PC-3 (cell line): ENCODE measurements around the gene ZNF584. TPM values are rescaled to one million over a fixed set of nuclear protein-coding genes. Genes with fewer than 3 reads are reported as not detected.

ENCODE experiments used
- ATAC-seq: fragments of 200-7000 bp; cut with Tn5 transposase; 2 replicates; pipeline ENCODE4 v1.9.1; 2020; ENCODE audit warnings: mild to moderate bottlenecking, moderate library complexity
- BruUV-seq: library from RNA; stranded (reverse); fragments of 400-500 nt; replicated peaks from 2 replicates; lab custom pipeline; 2021; lab: Mats Ljungman, UMichigan
- CTCF ChIA-PET: fragments of 300-600 bp; sonication (Branson Sonifier 250); formaldehyde crosslinking; loops from one replicate; lab custom pipeline; 2022; ENCODE audit warnings: antibody characterized with exemption; lab: Charles Lee
- POLR2A ChIA-PET: fragments of 300-600 bp; sonication (Branson Sonifier 250); formaldehyde crosslinking; loops from one replicate; lab custom pipeline; 2022; ENCODE audit warnings: antibody characterized with exemption; ENCODE audit not compliant: unreplicated experiment; lab: Charles Lee
- DNase-seq: peaks from one replicate; pipeline ENCODE4 v3.0.0-alpha.2; 2015
- H2AFZ ChIP-seq: fragments of 300-600 bp; sonication (generic); 2 replicates; pipeline ENCODE4 v1.6.0; 2016; ENCODE audit warnings: antibody characterized with exemption, low read length
- H3F3A ChIP-seq: fragments of 300-600 bp; sonication (generic); one replicate; pipeline ENCODE4 v1.6.0; 2017; ENCODE audit warnings: antibody characterized with exemption, low read length, control low read depth, mild to moderate bottlenecking; ENCODE audit not compliant: unreplicated experiment
- H3K27ac ChIP-seq: fragments of 300-600 bp; sonication (generic); 2 replicates; pipeline ENCODE4 v1.5.1; 2016; ENCODE audit warnings: mild to moderate bottlenecking, low read length
- H3K27me3 ChIP-seq: fragments of 300-600 bp; sonication (generic); 2 replicates; pipeline ENCODE4 v1.6.1; 2016; ENCODE audit warnings: low read length, mixed read lengths
- H3K36me3 ChIP-seq: fragments of 300-600 bp; sonication (generic); 2 replicates; pipeline ENCODE4 v1.6.1; 2016; ENCODE audit warnings: low read depth, mixed run types, low read length, mixed read lengths
- H3K4me1 ChIP-seq: fragments of 300-600 bp; sonication (generic); 2 replicates; pipeline ENCODE4 v1.5.1; 2016; ENCODE audit warnings: low read length; ENCODE audit not compliant: insufficient read depth
- H3K4me2 ChIP-seq: fragments of 300-600 bp; sonication (generic); 2 replicates; pipeline ENCODE4 v1.6.0; 2016; ENCODE audit warnings: low read length
- H3K4me3 ChIP-seq: fragments of 300-600 bp; sonication (generic); 2 replicates; pipeline ENCODE4 v1.5.1; 2016; ENCODE audit warnings: mild to moderate bottlenecking, low read length, mixed read lengths
- H3K79me2 ChIP-seq: fragments of 300-600 bp; sonication (generic); 2 replicates; pipeline ENCODE4 v1.6.1; 2017; ENCODE audit warnings: low read length, mixed read lengths
- H3K9ac ChIP-seq: fragments of 300-600 bp; sonication (generic); 2 replicates; pipeline ENCODE4 v1.6.0; 2016; ENCODE audit warnings: mild to moderate bottlenecking, low read length
- H3K9me2 ChIP-seq: fragments of 300-600 bp; sonication (generic); replicated peaks from 2 replicates; pipeline ENCODE4 v1.6.1; 2016; ENCODE audit warnings: mixed run types, low read length, mixed read lengths
- H3K9me3 ChIP-seq: fragments of 300-600 bp; sonication (generic); 2 replicates; pipeline ENCODE4 v1.6.1; 2016; ENCODE audit warnings: low read length, mixed read lengths
- H4K20me1 ChIP-seq: fragments of 300-600 bp; sonication (generic); 2 replicates; pipeline ENCODE4 v1.6.1; 2016; ENCODE audit warnings: low read length, mixed read lengths
- CTCF ChIP-seq: fragments of 300-600 bp; sonication (generic); conservative IDR thresholded peaks from 2 replicates; pipeline ENCODE4 v1.5.1; 2017; ENCODE audit warnings: antibody characterized with exemption, low read depth, mild to moderate bottlenecking, low read length
- EZH2 ChIP-seq: fragments of 300-600 bp; sonication (generic); IDR thresholded peaks from one replicate; pipeline ENCODE4 v1.6.1; 2017; ENCODE audit warnings: antibody characterized with exemption, mild to moderate bottlenecking, low read length; ENCODE audit not compliant: unreplicated experiment
- EZH2phosphoT487 ChIP-seq: fragments of 300-600 bp; sonication (generic); IDR thresholded peaks from 2 replicates; pipeline ENCODE4 v1.6.1; 2018; ENCODE audit warnings: mild to moderate bottlenecking, antibody characterized with exemption, low read length, borderline replicate concordance
- intact Hi-C: fragments of 100-400 bp; cut with micrococcal nuclease; formaldehyde crosslinking; loops from 2 replicates; pipeline ENCODE4 v1.9.0; 2023
- total RNA-seq: library from RNA; depleted of rRNA; stranded (reverse); fragments of >200 nt; gene quantifications from 2 replicates; pipeline ENCODE4 v1.2.3, GENCODE V29; 2014

Gene ZNF584
- total RNA-seq, 1 experiment from 2014 or later: 49.2 TPM

- peak; percentile 56 for DNase-seq
- peaks cover 36% of the 10 kb centered on the region for H3K79me2 ChIP-seq
- no peaks in the 10 kb centered on the region for H3F3A ChIP-seq
- peak overlapping the region; percentile 78 for H3K4me3 ChIP-seq
- POLR2A ChIA-PET: interaction anchor here (0.6 kb wide), 1 partner anchor 131 kb away, joined by 3 read pairs; no protein-coding TSS in a partner anchor
- BruUV-seq: TSS peak; percentile 43
- H3K4me1 ChIP-seq: peaks cover 17% of the 10 kb centered on the region
- CTCF ChIA-PET: no interaction called here
- H3K9me3 ChIP-seq: no peaks in the 10 kb centered on the region
- H2AFZ ChIP-seq: peak overlapping the region; percentile 96
- H3K4me2 ChIP-seq: peak overlapping the region; percentile 97
- no peaks in the 10 kb centered on the region for H3K36me3 ChIP-seq
- H3K9ac ChIP-seq: peak overlapping the region; percentile 82
- H3K27ac ChIP-seq: no peak overlapping the region
- H4K20me1 ChIP-seq: no peaks in the 10 kb centered on the region
- peak; percentile 55 for ATAC-seq
- no peak for TF ChIP-seq EZH2
- TF ChIP-seq EZH2phosphoT487: no peak
- TF ChIP-seq CTCF: 0 out of 2 replicates have a peak, but pooled peaks have one; percentile 18
- no peaks in the 10 kb centered on the region for H3K9me2 ChIP-seq
- intact Hi-C loops: loop anchor here (1.0 kb wide), 1 partner anchor 42 kb away; the partner anchor contains the start of gene ZNF324B
- H3K27me3 ChIP-seq: no peaks in the 10 kb centered on the region
These were observed 751 bp downstream of the ZNF584 start for GRCh38 chr19:58409010-58409790.

- TF ChIP-seq EZH2: no peak
- TF ChIP-seq CTCF: no peak
- no peak for TF ChIP-seq EZH2phosphoT487
- H3K36me3 ChIP-seq: peaks cover 41% of the 10 kb centered on the region
- no peak overlapping the region for H3K4me2 ChIP-seq
- H3K4me1 ChIP-seq: no peaks in the 10 kb centered on the region
- no peaks in the 10 kb centered on the region for H3K79me2 ChIP-seq
- BruUV-seq: no TSS peak
- ChIA-PET POLR2A (no interaction called here), CTCF (no interaction called here)
- no peak overlapping the region for H3K4me3 ChIP-seq
- H2AFZ ChIP-seq: no peak overlapping the region
- no peaks in the 10 kb centered on the region for H3K9me2 ChIP-seq
- no peaks in the 10 kb centered on the region for H3K27me3 ChIP-seq
- DNase-seq (no peak), ATAC-seq (no peak)
- H4K20me1 ChIP-seq: no peaks in the 10 kb centered on the region
- intact Hi-C loops: no loop called here
- no peak overlapping the region for H3K9ac ChIP-seq
- no peak overlapping the region for H3K27ac ChIP-seq
- no peaks in the 10 kb centered on the region for H3F3A ChIP-seq
- H3K9me3 ChIP-seq: no peaks in the 10 kb centered on the region
These were observed 8.2 kb downstream of the ZNF584 start for GRCh38 chr19:58416604-58417003.

GRCh38 chr19:58417071-58417470 is 8.6 kb downstream of the ZNF584 start:
- TSS peak; percentile 25 for BruUV-seq
- TF ChIP-seq EZH2phosphoT487 (no peak), EZH2 (no peak), CTCF (no peak)
- CTCF ChIA-PET: no interaction called here

More at GRCh38 chr19:58417071-58417470, 8.6 kb downstream of the ZNF584 start:
- POLR2A ChIA-PET: no interaction called here
- no peaks in the 10 kb centered on the region for H3F3A ChIP-seq
- H3K4me2 ChIP-seq: no peak overlapping the region
- no peaks in the 10 kb centered on the region for H3K79me2 ChIP-seq
- H3K4me1 ChIP-seq: no peaks in the 10 kb centered on the region
- intact Hi-C loops: no loop called here
- no peak overlapping the region for H3K27ac ChIP-seq
- no peak overlapping the region for H2AFZ ChIP-seq
- H3K4me3 ChIP-seq: no peak overlapping the region
- H3K9ac ChIP-seq: no peak overlapping the region
- no peaks in the 10 kb centered on the region for H3K9me3 ChIP-seq
- no peaks in the 10 kb centered on the region for H3K27me3 ChIP-seq
- no peak for ATAC-seq
- no peak for DNase-seq
- H3K36me3 ChIP-seq: peaks cover 41% of the 10 kb centered on the region
- no peaks in the 10 kb centered on the region for H3K9me2 ChIP-seq
- H4K20me1 ChIP-seq: no peaks in the 10 kb centered on the region
